Subcutaneous adipose tissue (tissue), 4 donors: ENCODE measurements around the gene HDAC3. TPM values are rescaled to one million over a fixed set of nuclear protein-coding genes. Genes with fewer than 3 reads are reported as not detected.

Experiments used
- CTCF ChIP-seq: fragments of 450-650 bp; IDR thresholded peaks from one replicate; pipeline ENCODE4 v1.5.1; 2016; ENCODE audit warnings: low read depth, mild to moderate bottlenecking, control low read depth, antibody characterized with exemption, moderate library complexity
- total RNA-seq, 4 donors: library from RNA; depleted of rRNA; stranded (reverse); fragments of >200 nt; gene quantifications; one replicate each; pipeline ENCODE4 v1.1.0, GENCODE V29; 2016

The HDAC3 gene
- total RNA-seq, 4 donors from 2014 or later = 37.7 to 49.1 (median 40.3) TPM

DNA sequence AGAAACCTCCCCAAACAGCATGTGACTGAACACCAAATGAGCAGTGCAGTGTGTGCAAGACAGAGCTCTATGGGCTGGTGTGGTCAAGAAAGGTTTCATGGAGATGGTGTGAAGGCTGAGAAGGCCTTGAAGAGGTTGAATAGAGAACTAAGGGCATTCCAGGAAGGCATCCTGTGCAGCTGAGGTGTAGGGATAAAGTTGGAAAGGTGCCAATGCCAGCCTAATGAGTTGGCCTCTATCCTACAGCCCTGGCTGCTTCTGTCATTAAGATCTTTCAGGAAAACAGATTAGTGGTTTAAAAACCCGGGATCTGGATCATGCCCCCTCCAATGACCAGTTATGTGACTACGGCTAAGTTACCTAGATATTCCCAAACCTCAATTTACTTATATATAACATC, 4.0 kb downstream of the HDAC3 start:
- TF ChIP-seq CTCF = no peak

GRCh38 chr5:141630570-141631140, 6.0 kb downstream of the HDAC3 start:
- no peak for TF ChIP-seq CTCF

GRCh38 chr5:141628175-141628788, 8.4 kb downstream of the HDAC3 start:
- no peak for TF ChIP-seq CTCF

- TF ChIP-seq CTCF = no peak
Measured at GRCh38 chr5:141623611-141624010, 13.0 kb downstream of the HDAC3 start.

GRCh38 chr5:141623186-141623585, 13.5 kb downstream of the HDAC3 start:
- TF ChIP-seq CTCF = no peak

- no peak for TF ChIP-seq CTCF
Measured at GRCh38 chr5:141618804-141619554, 17.7 kb downstream of the HDAC3 start, which contains the start of gene DIAPH1. TSS of gene DIAPH1 (minus strand) at chr5:141619000. CDS start at chr5:141618914, 86 bp downstream.
